Measurements from ENCODE around the gene LINC01488.

The LINC01488 gene

GRCh38 chr11:69542314-69543168, 61.1 kb downstream of the LINC01488 start:
- DNase-seq (ENCODE audit: low read depth in 3 of 3, low spot score in 1 of 3), result no peak
